ENCODE data around the gene LRRK2. TPM values are rescaled to one million over a fixed set of nuclear protein-coding genes. Genes with fewer than 3 reads are reported as not detected.

LRRK2 gene
- total RNA-seq, 1 donor: 21.3 TPM

DNA sequence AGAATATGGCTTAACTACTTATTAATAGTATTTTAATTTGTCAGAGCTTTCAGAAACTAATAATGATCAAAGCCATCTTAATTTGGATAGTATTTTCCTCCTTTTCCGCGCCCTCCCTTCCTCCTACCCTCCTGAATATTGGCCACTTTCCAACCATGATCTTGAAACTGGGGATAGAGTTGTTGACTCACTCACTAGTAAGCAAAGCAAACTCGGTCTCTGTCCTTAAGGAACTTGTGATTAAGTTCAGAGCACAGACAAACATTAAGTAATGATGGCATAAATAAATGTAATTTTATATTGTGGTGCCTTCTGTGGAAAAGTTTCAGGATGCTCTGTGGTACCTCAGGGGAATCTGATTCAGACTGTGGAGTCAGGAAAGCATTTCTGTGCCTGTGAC is 75.7 kb downstream of the LRRK2 start:
- no peaks in the 10 kb centered on the region for H3K27me3 ChIP-seq (ENCODE audit: insufficient read depth, low read length)
- H3K4me3 ChIP-seq (ENCODE audit: low read length): no peak overlapping the region
- no peaks in the 10 kb centered on the region for H3K9me3 ChIP-seq (ENCODE audit: low read depth, low read length)
- H3K4me1 ChIP-seq (ENCODE audit: insufficient read depth, low read length): no peaks in the 10 kb centered on the region

GRCh38 chr12:40309001-40309400 is 84.2 kb downstream of the LRRK2 start:
- no peaks in the 10 kb centered on the region for H3K27me3 ChIP-seq (ENCODE audit: insufficient read depth, low read length)
- no peaks in the 10 kb centered on the region for H3K4me1 ChIP-seq (ENCODE audit: insufficient read depth, low read length)
- no peaks in the 10 kb centered on the region for H3K9me3 ChIP-seq (ENCODE audit: low read depth, low read length)
- H3K4me3 ChIP-seq (ENCODE audit: low read length): no peak overlapping the region

DNA sequence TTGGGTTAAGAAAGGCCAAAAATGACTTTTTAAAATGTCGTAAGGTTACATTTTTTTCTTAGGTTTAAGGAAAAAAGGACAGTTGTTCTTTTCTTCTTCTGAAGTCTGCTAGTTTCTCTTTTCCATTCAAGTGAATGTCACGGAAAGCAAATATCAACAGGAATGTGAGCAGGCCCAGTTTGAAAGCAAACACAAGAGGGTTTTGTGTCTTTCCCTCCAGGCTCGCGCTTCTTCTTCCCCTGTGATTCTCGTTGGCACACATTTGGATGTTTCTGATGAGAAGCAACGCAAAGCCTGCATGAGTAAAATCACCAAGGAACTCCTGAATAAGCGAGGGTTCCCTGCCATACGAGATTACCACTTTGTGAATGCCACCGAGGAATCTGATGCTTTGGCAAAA is 85.4 kb downstream of the LRRK2 start:
- Histone ChIP-seq H3K4me1 (ENCODE audit: insufficient read depth, low read length) (no peaks in the 10 kb centered on the region), H3K27me3 (ENCODE audit: insufficient read depth, low read length) (no peaks in the 10 kb centered on the region), H3K4me3 (ENCODE audit: low read length) (no peak overlapping the region), H3K9me3 (ENCODE audit: low read depth, low read length) (no peaks in the 10 kb centered on the region)

DNA sequence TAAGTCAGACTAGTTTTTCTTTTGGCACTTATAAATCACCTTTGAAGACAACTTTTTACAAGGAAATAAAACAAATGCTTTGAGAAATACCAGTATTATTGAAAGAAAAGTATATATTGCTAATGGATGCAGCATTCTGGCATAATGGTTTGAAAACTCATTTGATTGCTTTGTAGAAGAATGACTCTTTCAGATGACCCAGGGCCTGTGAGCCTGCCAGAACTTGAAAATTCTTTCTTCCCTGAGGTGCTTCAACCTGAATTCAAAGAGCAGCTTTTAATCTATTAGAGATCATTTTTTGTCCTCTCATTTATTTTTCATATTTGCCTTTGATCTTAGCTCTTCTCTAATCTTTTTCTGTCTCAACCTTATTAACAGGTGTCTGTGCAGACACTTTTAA is 87.4 kb downstream of the LRRK2 start:
- Histone ChIP-seq H3K4me1 (ENCODE audit: insufficient read depth, low read length) (no peaks in the 10 kb centered on the region), H3K4me3 (ENCODE audit: low read length) (no peak overlapping the region)

GRCh38 chr12:40312982-40313576 is 88.3 kb downstream of the LRRK2 start:
- Histone ChIP-seq H3K4me3 (ENCODE audit: low read length) (no peak overlapping the region), H3K4me1 (ENCODE audit: insufficient read depth, low read length) (no peaks in the 10 kb centered on the region), H3K9me3 (ENCODE audit: low read depth, low read length) (no peaks in the 10 kb centered on the region), H3K27me3 (ENCODE audit: insufficient read depth, low read length) (no peaks in the 10 kb centered on the region)

More for the DNA sequence above, 87.4 kb downstream of the LRRK2 start:
- no peaks in the 10 kb centered on the region for H3K27me3 ChIP-seq (ENCODE audit: insufficient read depth, low read length)
- no peaks in the 10 kb centered on the region for H3K9me3 ChIP-seq (ENCODE audit: low read depth, low read length)

GRCh38 chr12:40313928-40314327 is 89.1 kb downstream of the LRRK2 start:
- Histone ChIP-seq H3K9me3 (ENCODE audit: low read depth, low read length) (no peaks in the 10 kb centered on the region), H3K27me3 (ENCODE audit: insufficient read depth, low read length) (no peaks in the 10 kb centered on the region), H3K4me1 (ENCODE audit: insufficient read depth, low read length) (no peaks in the 10 kb centered on the region), H3K4me3 (ENCODE audit: low read length) (no peak overlapping the region)

DNA sequence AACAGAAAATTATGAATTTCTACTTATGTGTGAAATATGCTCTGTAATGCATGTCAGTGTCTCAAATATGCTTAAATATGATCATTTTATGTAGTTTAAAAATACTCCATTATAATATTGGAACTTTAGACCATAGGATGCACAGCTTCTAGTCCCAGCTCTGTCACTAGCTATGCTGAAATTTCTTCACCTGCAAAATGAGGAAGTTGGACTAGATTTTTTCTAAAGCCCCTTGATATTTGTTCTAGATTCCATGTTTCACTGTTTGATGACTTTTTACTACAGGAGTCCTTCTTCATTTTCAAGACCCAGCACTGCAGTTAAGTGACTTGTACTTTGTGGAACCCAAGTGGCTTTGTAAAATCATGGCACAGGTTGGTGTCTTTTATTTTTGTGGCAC is 90.1 kb downstream of the LRRK2 start:
- no peak overlapping the region for H3K4me3 ChIP-seq (ENCODE audit: low read length)
- no peaks in the 10 kb centered on the region for H3K27me3 ChIP-seq (ENCODE audit: insufficient read depth, low read length)
- H3K4me1 ChIP-seq (ENCODE audit: insufficient read depth, low read length): no peaks in the 10 kb centered on the region
- H3K9me3 ChIP-seq (ENCODE audit: low read depth, low read length): no peaks in the 10 kb centered on the region

GRCh38 chr12:40315375-40315774 is 90.6 kb downstream of the LRRK2 start:
- H3K4me3 ChIP-seq (ENCODE audit: low read length): no peak overlapping the region
- no peaks in the 10 kb centered on the region for H3K4me1 ChIP-seq (ENCODE audit: insufficient read depth, low read length)
- no peaks in the 10 kb centered on the region for H3K27me3 ChIP-seq (ENCODE audit: insufficient read depth, low read length)
- no peaks in the 10 kb centered on the region for H3K9me3 ChIP-seq (ENCODE audit: low read depth, low read length)

- Histone ChIP-seq H3K4me3 (ENCODE audit: low read length) (no peak overlapping the region), H3K9me3 (ENCODE audit: low read depth, low read length) (peaks cover 1% of the 10 kb centered on the region), H3K4me1 (ENCODE audit: insufficient read depth, low read length) (no peaks in the 10 kb centered on the region), H3K27me3 (ENCODE audit: insufficient read depth, low read length) (no peaks in the 10 kb centered on the region)
Observed at GRCh38 chr12:40324261-40324660, 99.5 kb downstream of the LRRK2 start.

GRCh38 chr12:40325349-40325960 is 100.7 kb downstream of the LRRK2 start:
- Histone ChIP-seq H3K4me3 (ENCODE audit: low read length) (no peak overlapping the region), H3K9me3 (ENCODE audit: low read depth, low read length) (peaks cover 12% of the 10 kb centered on the region), H3K4me1 (ENCODE audit: insufficient read depth, low read length) (no peaks in the 10 kb centered on the region), H3K27me3 (ENCODE audit: insufficient read depth, low read length) (no peaks in the 10 kb centered on the region)

DNA sequence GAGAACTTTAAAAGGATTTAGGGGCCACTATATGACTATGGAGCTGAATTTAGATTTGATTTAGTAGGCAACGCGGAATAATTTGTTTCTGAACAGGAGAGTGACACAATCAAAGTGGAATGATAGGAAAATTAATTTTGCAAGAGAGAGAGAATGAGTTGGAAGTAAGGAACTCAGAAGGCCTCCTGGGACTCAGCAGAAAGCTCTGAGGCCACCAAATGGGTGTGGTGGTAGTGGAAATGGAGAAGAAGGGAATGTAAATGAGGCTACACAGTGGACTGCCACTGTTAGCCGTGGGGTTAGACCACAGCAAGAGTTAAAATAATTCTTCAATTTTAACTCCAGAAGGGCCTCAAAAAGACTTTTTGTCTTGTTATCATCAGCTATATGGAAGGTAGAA is 102.7 kb downstream of the LRRK2 start:
- no peak overlapping the region for H3K4me3 ChIP-seq (ENCODE audit: low read length)
- no peaks in the 10 kb centered on the region for H3K4me1 ChIP-seq (ENCODE audit: insufficient read depth, low read length)
- no peaks in the 10 kb centered on the region for H3K27me3 ChIP-seq (ENCODE audit: insufficient read depth, low read length)
- H3K9me3 ChIP-seq (ENCODE audit: low read depth, low read length): peaks cover 19% of the 10 kb centered on the region

GRCh38 chr12:40330180-40330579 is 105.4 kb downstream of the LRRK2 start:
- Histone ChIP-seq H3K27me3 (ENCODE audit: insufficient read depth, low read length) (no peaks in the 10 kb centered on the region), H3K4me1 (ENCODE audit: insufficient read depth, low read length) (no peaks in the 10 kb centered on the region)

GRCh38 chr12:40331886-40332285 is 107.1 kb downstream of the LRRK2 start:
- no peaks in the 10 kb centered on the region for H3K27me3 ChIP-seq (ENCODE audit: insufficient read depth, low read length)
- no peak overlapping the region for H3K4me3 ChIP-seq (ENCODE audit: low read length)
- H3K4me1 ChIP-seq (ENCODE audit: insufficient read depth, low read length): no peaks in the 10 kb centered on the region
- peaks cover 19% of the 10 kb centered on the region for H3K9me3 ChIP-seq (ENCODE audit: low read depth, low read length)

More at GRCh38 chr12:40330180-40330579, 105.4 kb downstream of the LRRK2 start:
- no peak overlapping the region for H3K4me3 ChIP-seq (ENCODE audit: low read length)
- peaks cover 19% of the 10 kb centered on the region for H3K9me3 ChIP-seq (ENCODE audit: low read depth, low read length)

- H3K9me3 ChIP-seq (ENCODE audit: low read depth, low read length): peaks cover 2% of the 10 kb centered on the region
- no peaks in the 10 kb centered on the region for H3K27me3 ChIP-seq (ENCODE audit: insufficient read depth, low read length)
- no peak overlapping the region for H3K4me3 ChIP-seq (ENCODE audit: low read length)
- H3K4me1 ChIP-seq (ENCODE audit: insufficient read depth, low read length): no peaks in the 10 kb centered on the region
Observed at GRCh38 chr12:40335991-40336390, 111.2 kb downstream of the LRRK2 start.

DNA sequence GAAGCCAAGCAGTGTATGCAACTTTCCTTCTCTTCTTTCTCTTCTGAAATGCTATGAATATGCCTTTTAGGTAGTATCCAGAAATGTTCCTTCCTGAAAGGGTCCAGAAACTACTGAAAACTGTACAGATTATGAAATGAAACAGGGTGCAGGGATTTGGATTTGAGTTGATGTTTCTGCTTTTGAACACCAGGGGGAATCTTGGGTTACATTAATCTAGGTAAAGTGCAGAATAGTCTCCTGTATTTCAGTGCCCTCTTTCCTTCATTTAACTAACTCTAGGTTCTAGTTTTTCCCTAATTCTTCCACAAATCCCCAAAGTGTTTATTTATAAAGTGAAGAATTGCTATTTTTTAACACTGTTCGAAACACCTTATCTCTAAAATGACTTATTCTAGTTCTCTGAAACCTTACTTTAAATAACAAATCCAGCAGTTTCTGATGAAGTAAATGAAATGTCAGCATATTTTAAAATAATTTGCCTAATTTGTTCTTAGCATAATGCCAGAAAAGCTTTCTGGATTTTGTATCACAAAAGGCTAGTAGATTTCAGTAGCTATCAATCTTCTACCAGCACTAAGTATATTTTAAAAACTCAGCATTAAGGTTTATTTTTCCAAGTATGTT is 111.9 kb downstream of the LRRK2 start:
- Histone ChIP-seq H3K9me3 (ENCODE audit: low read depth, low read length) (no peaks in the 10 kb centered on the region), H3K4me3 (ENCODE audit: low read length) (no peak overlapping the region), H3K4me1 (ENCODE audit: insufficient read depth, low read length) (no peaks in the 10 kb centered on the region), H3K27me3 (ENCODE audit: insufficient read depth, low read length) (no peaks in the 10 kb centered on the region)

- no peaks in the 10 kb centered on the region for H3K4me1 ChIP-seq (ENCODE audit: insufficient read depth, low read length)
- no peak overlapping the region for H3K4me3 ChIP-seq (ENCODE audit: low read length)
- no peaks in the 10 kb centered on the region for H3K27me3 ChIP-seq (ENCODE audit: insufficient read depth, low read length)
- no peaks in the 10 kb centered on the region for H3K9me3 ChIP-seq (ENCODE audit: low read depth, low read length)
Observed at GRCh38 chr12:40338071-40338470, 113.3 kb downstream of the LRRK2 start.

Data from mononuclear cell (primary cell).